SH-SY5Y (cell line): ENCODE data around the gene SLC15A1.

Source experiments
- GATA2 ChIP-seq: IDR thresholded peaks from 2 replicates; pipeline ENCODE4 v1.6.1; 2011; ENCODE audit warnings: mild to moderate bottlenecking, low read depth, low read length
- GATA3 ChIP-seq: IDR thresholded peaks from 2 replicates; pipeline ENCODE4 v1.6.1; 2011; ENCODE audit warnings: low read depth, mild to moderate bottlenecking, low read length, moderate library complexity

- TF ChIP-seq GATA3 (no peak), GATA2 (no peak)
Measured at GRCh38 chr13:98719527-98720250, 32.8 kb downstream of the SLC15A1 start.
